H1 (cell line): Measurements from ENCODE around the gene GABRR3. TPM values are rescaled to one million over a fixed set of nuclear protein-coding genes. Genes with fewer than 3 reads are reported as not detected.

Experiments
- CTCF ChIA-PET: fragments of 300-600 bp; sonication (Branson Sonifier 250); formaldehyde crosslinking; loops from one replicate; lab custom pipeline; 2021; ENCODE audit not compliant: partially characterized antibody; lab: Charles Lee
- POLR2A ChIA-PET: fragments of 300-600 bp; sonication (Branson Sonifier 250); formaldehyde crosslinking; loops from one replicate; lab custom pipeline; 2021; ENCODE audit warnings: inconsistent platforms; ENCODE audit not compliant: partially characterized antibody; lab: Charles Lee
- DNase-seq, 2 experiments: peaks; one replicate each; pipeline versions ENCODE4 v3.0.0 to v3.0.0-alpha.2; 2010 to 2022; ENCODE audit warnings: low spot score in 2 of 2, low read depth in 1 of 2, mixed read lengths in 1 of 2
- FAIRE-seq: peaks from 2 replicates; lab custom pipeline; 2011; peaks lifted over from hg19 to GRCh38; lab: Jason Lieb, UNC
- H2AFZ ChIP-seq: 2 replicates; pipeline ENCODE4 v1.8.1; 2012; ENCODE audit warnings: low read length, inconsistent platforms
- H2AK5ac ChIP-seq: 2 replicates; pipeline ENCODE4 v1.6.1; 2013; ENCODE audit warnings: low read depth, low read length
- H2BK120ac ChIP-seq: replicated peaks from 2 replicates; pipeline ENCODE3; 2013; ENCODE audit warnings: low read depth, low read length, inconsistent platforms
- H2BK12ac ChIP-seq: 2 replicates; pipeline ENCODE4 v1.6.1; 2013; ENCODE audit warnings: low read depth, low read length
- H2BK15ac ChIP-seq: 2 replicates; pipeline ENCODE4 v1.6.1; 2013; ENCODE audit warnings: low read length
- H2BK20ac ChIP-seq: 2 replicates; pipeline ENCODE4 v1.6.1; 2013; ENCODE audit warnings: low read length
- H2BK5ac ChIP-seq: 2 replicates; pipeline ENCODE4 v1.6.1; 2013; ENCODE audit warnings: low read depth, low read length
- H3K14ac ChIP-seq: 2 replicates; pipeline ENCODE4 v1.6.1; 2013; ENCODE audit warnings: inconsistent platforms; ENCODE audit not compliant: insufficient read length
- H3K18ac ChIP-seq: 2 replicates; pipeline ENCODE4 v1.6.1; 2013; ENCODE audit warnings: low read length; ENCODE audit errors: extremely low read depth
- H3K23ac ChIP-seq: 2 replicates; pipeline ENCODE4 v1.6.1; 2013; ENCODE audit warnings: inconsistent platforms; ENCODE audit not compliant: insufficient read length
- H3K23me2 ChIP-seq: 2 replicates; pipeline ENCODE4 v1.6.1; 2013; ENCODE audit warnings: low read depth, low read length
- H3K27ac ChIP-seq: 2 replicates; pipeline ENCODE4 v1.6.1; 2011; ENCODE audit warnings: low read depth, low read length, inconsistent platforms
- H3K27me3 ChIP-seq, 4 experiments: replicated peaks in 1 of 4; 1 replicate in 1 of 4; 2 replicates in 3 of 4; pipeline versions ENCODE4 v1.6.1 to v1.8.1; 2011 to 2013; ENCODE audit warnings: low read length in 3 of 4, mild to moderate bottlenecking in 3 of 4, inconsistent platforms in 2 of 4, mixed read lengths in 2 of 4, moderate library complexity in 1 of 4; ENCODE audit not compliant: control insufficient read depth in 3 of 4, insufficient read depth in 3 of 4; ENCODE audit errors: extremely low read depth in 1 of 4
- H3K36me3 ChIP-seq, 4 experiments: 2 replicates each; pipeline versions ENCODE4 v1.6.1 to v1.8.1; 2011 to 2013; ENCODE audit warnings: mild to moderate bottlenecking in 4 of 4, low read length in 3 of 4, moderate library complexity in 2 of 4, control low read depth in 1 of 4, inconsistent platforms in 1 of 4; ENCODE audit not compliant: insufficient read depth in 4 of 4, control insufficient read depth in 2 of 4
- H3K4ac ChIP-seq: replicated peaks from 2 replicates; pipeline ENCODE3; 2013; ENCODE audit warnings: low read length, low read depth, mixed read lengths, inconsistent platforms; ENCODE audit not compliant: insufficient read length
- H3K4me1 ChIP-seq, 4 experiments: replicated peaks in 1 of 4; 1 replicate in 1 of 4; 2 replicates in 3 of 4; pipeline versions ENCODE4 v1.6.1 to v1.8.1; 2011 to 2013; ENCODE audit warnings: low read length in 3 of 4, inconsistent platforms in 2 of 4, mixed read lengths in 1 of 4; ENCODE audit not compliant: insufficient read depth in 4 of 4, control insufficient read depth in 3 of 4
- H3K4me2 ChIP-seq, 2 experiments: 2 replicates each; pipeline versions ENCODE4 v1.6.1 to v1.8.1; 2011 to 2013; ENCODE audit warnings: low read depth in 2 of 2, low read length in 2 of 2, control low read depth in 1 of 2, inconsistent platforms in 1 of 2, mild to moderate bottlenecking in 1 of 2; ENCODE audit not compliant: insufficient read depth in 1 of 2
- H3K4me3 ChIP-seq, 4 experiments: fragments of 200-600, 300-600 bp in 1 of 4; sonication (generic), shearing (Covaris generic), sonication (Bioruptor Twin) in 1 of 4; 2 replicates each; pipeline versions ENCODE4 v1.5.1 to v1.8.1; 2011 to 2016; ENCODE audit warnings: low read length in 4 of 4, low read depth in 3 of 4, control low read depth in 2 of 4, inconsistent platforms in 2 of 4, mild to moderate bottlenecking in 2 of 4, mixed read lengths in 1 of 4, moderate library complexity in 1 of 4; ENCODE audit not compliant: insufficient read depth in 2 of 4; ENCODE audit errors: extremely low read depth in 1 of 4
- H3K56ac ChIP-seq: replicated peaks from 2 replicates; pipeline ENCODE3; 2013; ENCODE audit warnings: low read depth, mild to moderate bottlenecking, mixed read lengths, low read length, inconsistent platforms; ENCODE audit not compliant: insufficient read length
- H3K79me1 ChIP-seq: 2 replicates; pipeline ENCODE4 v1.6.1; 2013; ENCODE audit warnings: low read depth, low read length, control low read depth
- H3K79me2 ChIP-seq, 2 experiments: 2 replicates each; pipeline versions ENCODE4 v1.6.1 to v1.8.1; 2012 to 2013; ENCODE audit warnings: low read length in 2 of 2, mild to moderate bottlenecking in 2 of 2, inconsistent platforms in 1 of 2; ENCODE audit not compliant: insufficient read depth in 2 of 2, control insufficient read depth in 1 of 2
- H3K9ac ChIP-seq, 4 experiments: replicated peaks in 1 of 4; 1 replicate in 1 of 4; 2 replicates in 3 of 4; pipeline versions ENCODE4 v1.6.1 to v1.8.1; 2011 to 2013; ENCODE audit warnings: low read depth in 3 of 4, low read length in 3 of 4, control low read depth in 2 of 4, mild to moderate bottlenecking in 2 of 4, moderate library complexity in 2 of 4, inconsistent platforms in 1 of 4; ENCODE audit errors: extremely low read depth in 1 of 4
- H3K9me3 ChIP-seq, 2 experiments: 2 replicates each; pipeline versions ENCODE4 v1.6.1 to v1.8.1; 2012 to 2013; ENCODE audit warnings: mild to moderate bottlenecking in 2 of 2, moderate library complexity in 2 of 2, control low read depth in 1 of 2, inconsistent platforms in 1 of 2, low read depth in 1 of 2, low read length in 1 of 2, mixed read lengths in 1 of 2; ENCODE audit not compliant: insufficient read depth in 2 of 2
- H4K20me1 ChIP-seq, 2 experiments: replicated peaks in 1 of 2; 2 replicates each; pipeline versions ENCODE3 to v1.8.1; 2011 to 2013; ENCODE audit warnings: inconsistent platforms in 2 of 2, low read length in 2 of 2, mild to moderate bottlenecking in 1 of 2; ENCODE audit not compliant: insufficient read depth in 2 of 2, control insufficient read depth in 1 of 2
- H4K5ac ChIP-seq: 2 replicates; pipeline ENCODE4 v1.6.1; 2013; ENCODE audit warnings: low read length, low read depth, mixed read lengths, inconsistent platforms; ENCODE audit not compliant: insufficient read length
- H4K8ac ChIP-seq: 2 replicates; pipeline ENCODE4 v1.8.0; 2013; ENCODE audit warnings: mild to moderate bottlenecking, moderate library complexity, low read length, inconsistent platforms; ENCODE audit not compliant: insufficient read depth; ENCODE audit errors: extremely low read depth
- H4K91ac ChIP-seq: replicated peaks from 2 replicates; pipeline ENCODE3; 2013; ENCODE audit warnings: low read length, mixed read lengths, inconsistent platforms; ENCODE audit not compliant: insufficient read length
- FOSL1 ChIP-seq: IDR thresholded peaks from 2 replicates; pipeline ENCODE4 v1.6.1; 2011; ENCODE audit warnings: mild to moderate bottlenecking, low read depth, low read length, moderate library complexity; ENCODE audit not compliant: insufficient read depth
- SIN3A ChIP-seq, 2 experiments: IDR thresholded peaks in 1 of 2; conservative IDR thresholded peaks in 1 of 2; 2 replicates each; pipeline ENCODE4 v1.6.1; 2011 to 2012; ENCODE audit warnings: low read length in 2 of 2, improper control_type of control experiment in 1 of 2, low read depth in 1 of 2, mild to moderate bottlenecking in 1 of 2
- WGBS, 2 experiments: shearing (Covaris generic) in 1 of 2; methylation state at CpG; one replicate each; pipeline versions ENCODE4 v1.1.6 to v1.1.7; 2013 to 2015; ENCODE audit warnings: low lambda C conversion rate in 2 of 2, mixed read lengths in 2 of 2, inconsistent platforms in 1 of 2, low coverage in 1 of 2, missing lambda C conversion rate in 1 of 2; ENCODE audit not compliant: insufficient replicate concordance in 2 of 2, insufficient coverage in 1 of 2, insufficient read length in 1 of 2; ENCODE audit errors: extremely low coverage in 1 of 2, missing lambda C conversion rate in 1 of 2; 5-methylcytosine and 5-hydroxymethylcytosine counted together
- polyA plus RNA-seq, 7 experiments: library from polyadenylated mRNA; depleted of rRNA in 3 of 7; stranded (reverse) in 5 of 7; unstranded in 2 of 7; fragments of >200 nt in 5 of 7; fragments of 200-250 nt in 2 of 7; gene quantifications; 1 replicate in 5 of 7; 2 replicates in 1 of 7; 4 replicates in 1 of 7; pipeline versions ENCODE4 v1.2.1 to v1.2.3, GENCODE V29; 2011 to 2013; ENCODE audit warnings: missing spikeins in 2 of 7, mixed read lengths in 2 of 7
- total RNA-seq: library from RNA; stranded (reverse); fragmentation: NEBNext Ultra II Directional; extraction: Animal tissue kit (Norgen Biotek cat#: 25700); gene quantifications from 2 replicates; pipeline ENCODE4 v1.2.1, GENCODE V29; 2021

The GABRR3 gene
- total and polyA plus RNA-seq, 2 of the 8 experiments (the other 6 are each of a cell fraction or from before 2014, with no cell fraction given): not detected

DNA sequence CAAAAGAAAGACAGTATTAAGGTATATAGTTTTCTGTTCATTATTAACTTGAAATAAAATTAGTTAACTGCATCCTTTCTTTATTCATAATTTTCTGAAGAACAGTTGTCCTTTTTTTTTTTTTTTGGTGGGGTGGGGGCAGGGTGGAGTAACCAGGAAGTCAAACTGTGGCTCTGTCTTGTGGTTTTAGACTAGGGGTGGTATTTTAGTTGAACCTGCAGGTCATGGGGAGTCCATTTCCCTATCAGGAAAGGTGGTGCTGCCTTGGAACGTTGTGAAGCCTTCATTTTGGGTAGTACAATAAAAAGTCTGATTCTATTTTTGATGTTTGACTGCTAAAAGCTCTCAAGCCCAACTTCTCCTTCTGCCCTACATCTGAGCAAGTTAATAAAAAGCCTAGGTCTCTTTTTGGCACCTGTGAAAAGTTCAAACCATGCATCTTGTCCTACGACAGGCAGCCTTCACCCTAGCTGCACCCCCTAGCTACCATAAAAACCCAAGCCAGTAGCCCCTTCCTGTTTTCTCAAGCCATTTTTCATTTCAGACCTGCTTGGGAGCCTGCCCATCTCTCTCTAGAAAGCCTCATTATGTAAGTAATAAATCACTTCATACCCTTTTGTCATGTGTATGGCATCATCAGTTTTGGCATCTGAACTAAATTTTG, 31.7 kb downstream of the GABRR3 start:
- H3K4me1 ChIP-seq: no peaks in the 10 kb centered on the region
- no peaks in the 10 kb centered on the region for H3K36me3 ChIP-seq
- H2BK15ac ChIP-seq: no peak overlapping the region
- no peak overlapping the region for H2BK5ac ChIP-seq
- no peak overlapping the region for H3K56ac ChIP-seq
- H3K23me2 ChIP-seq: no peaks in the 10 kb centered on the region
- no peaks in the 10 kb centered on the region for H4K20me1 ChIP-seq
- no peak overlapping the region for H4K8ac ChIP-seq
- H3K23ac ChIP-seq: no peak overlapping the region
- H3K27ac ChIP-seq: no peak overlapping the region
- no peak overlapping the region for H2BK12ac ChIP-seq
- no peak overlapping the region for H3K4me3 ChIP-seq
- no peak overlapping the region for H2AFZ ChIP-seq
- ChIA-PET POLR2A (no interaction called here), CTCF (interaction anchor here (0.7 kb wide), 1 partner anchor 48 kb away, joined by 4 read pairs; no protein-coding TSS in a partner anchor)
- DNase-seq: no peak
- H4K5ac ChIP-seq: no peak overlapping the region
- H4K91ac ChIP-seq: no peak overlapping the region
- no peak overlapping the region for H3K9ac ChIP-seq
- WGBS, 2 experiments: 66% methylated on average over 2 of the region's 2 CpGs; no CpG with 5 or more reads in 1 of the 2 experiments
- H3K9me3 ChIP-seq: no peaks in the 10 kb centered on the region
- TF ChIP-seq SIN3A (conservative IDR thresholded peaks at IDR 0.05 in 1 of 2, IDR thresholded peaks at IDR 0.05 in 1 of 2; ENCODE audit: low read depth in 1 of 2, low read length in 2 of 2) (no peak), FOSL1 (no peak)
- TF ChIP-seq, all 59 proteins: peak for 0
- Histone ChIP-seq H2AK5ac (no peak overlapping the region), H3K79me1 (no peaks in the 10 kb centered on the region), H3K4ac (no peak overlapping the region), H3K18ac (no peak overlapping the region), H2BK120ac (no peak overlapping the region), H3K27me3 (peaks cover 0 to 2% (median 0%) of the 10 kb centered on the region in 4 experiments; a peak in 2 of 7 replicates), H3K79me2 (no peaks in the 10 kb centered on the region), H3K4me2 (no peak overlapping the region), H2BK20ac (no peak overlapping the region), H3K14ac (no peak overlapping the region)
- FAIRE-seq: no peak
